PC-9 (cell line): Measurements from ENCODE around the gene KIF5C.

Experiments
- EZH2 ChIP-seq: fragments of 200-600 bp; sonication (generic); IDR thresholded peaks from 2 replicates; pipeline ENCODE4 v1.8.0; 2017; ENCODE audit warnings: antibody characterized with exemption, low read depth
- TF ChIP-seq, protein P1 (sequence below): fragments of 200-600 bp; sonication (generic); conservative IDR thresholded peaks from 2 replicates; pipeline ENCODE4 v1.6.1; 2017; ENCODE audit warnings: mixed run types, antibody characterized with exemption, mild to moderate bottlenecking, moderate library complexity

DNA sequence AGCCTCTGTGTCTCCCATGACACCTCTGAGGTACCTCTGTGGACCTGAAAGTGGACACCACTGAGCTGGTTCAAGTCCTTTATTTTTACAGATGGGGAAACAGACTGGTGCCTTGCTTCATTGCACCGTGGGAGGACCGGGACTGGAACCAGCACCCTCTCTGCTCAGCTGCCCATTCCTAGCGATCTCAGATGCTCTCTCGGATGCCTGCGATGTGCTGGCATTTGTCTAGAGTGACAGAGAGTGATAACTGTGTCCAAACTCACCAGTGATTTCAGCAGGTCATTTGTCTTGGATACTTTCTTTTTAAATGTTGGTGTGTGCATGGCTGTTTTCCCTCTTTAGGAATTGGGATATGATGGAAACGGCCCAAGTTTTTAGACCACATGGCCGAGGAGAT lies 133.4 kb downstream of the KIF5C start:
- TF ChIP-seq, protein P1, sequence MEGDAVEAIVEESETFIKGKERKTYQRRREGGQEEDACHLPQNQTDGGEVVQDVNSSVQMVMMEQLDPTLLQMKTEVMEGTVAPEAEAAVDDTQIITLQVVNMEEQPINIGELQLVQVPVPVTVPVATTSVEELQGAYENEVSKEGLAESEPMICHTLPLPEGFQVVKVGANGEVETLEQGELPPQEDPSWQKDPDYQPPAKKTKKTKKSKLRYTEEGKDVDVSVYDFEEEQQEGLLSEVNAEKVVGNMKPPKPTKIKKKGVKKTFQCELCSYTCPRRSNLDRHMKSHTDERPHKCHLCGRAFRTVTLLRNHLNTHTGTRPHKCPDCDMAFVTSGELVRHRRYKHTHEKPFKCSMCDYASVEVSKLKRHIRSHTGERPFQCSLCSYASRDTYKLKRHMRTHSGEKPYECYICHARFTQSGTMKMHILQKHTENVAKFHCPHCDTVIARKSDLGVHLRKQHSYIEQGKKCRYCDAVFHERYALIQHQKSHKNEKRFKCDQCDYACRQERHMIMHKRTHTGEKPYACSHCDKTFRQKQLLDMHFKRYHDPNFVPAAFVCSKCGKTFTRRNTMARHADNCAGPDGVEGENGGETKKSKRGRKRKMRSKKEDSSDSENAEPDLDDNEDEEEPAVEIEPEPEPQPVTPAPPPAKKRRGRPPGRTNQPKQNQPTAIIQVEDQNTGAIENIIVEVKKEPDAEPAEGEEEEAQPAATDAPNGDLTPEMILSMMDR, result no peak
- no peak for TF ChIP-seq EZH2
